NB4 (cell line): ENCODE results near the gene RFX4.

Experiments used
- CTCF ChIP-seq: IDR thresholded peaks from one replicate; pipeline ENCODE4 v1.5.1; 2012; ENCODE audit warnings: low read depth, low read length
- MAX ChIP-seq: IDR thresholded peaks from 2 replicates; pipeline ENCODE4 v1.6.1; 2011; ENCODE audit warnings: low read depth, low read length

- TF ChIP-seq CTCF = no peak
- TF ChIP-seq MAX = no peak
Measured at GRCh38 chr12:106794369-106794768, 211.6 kb downstream of the RFX4 start.
